Stimulated activated CD4-positive, alpha-beta T cell treated with anti-CD3 and anti-CD28 coated beads, Interleukin-12 subunit alpha, Interleukin-12 subunit beta, amount 100 ng/mL, for 24 hours (primary cell): ENCODE data around the gene TMEM117.

Experiments
- DNase-seq, 2 experiments: peaks; one replicate each; pipeline ENCODE4 v3.0.0-alpha.2; 2020; ENCODE audit warnings: low read depth in 2 of 2

Gene TMEM117

GRCh38 chr12:43835656-43836474 lies at the start of gene TMEM117:
Gene TMEM117 (plus strand): TSS chr12:43836081.
- peak; percentile 38 to 42 for DNase-seq

- DNase-seq, result no peak
Observed at GRCh38 chr12:43786899-43787693, 48.8 kb upstream of the TMEM117 start.

GRCh38 chr12:43789941-43790340 lies 45.9 kb upstream of the TMEM117 start:
- DNase-seq, result no peak

- DNase-seq, result no peak
Observed at GRCh38 chr12:43795716-43796280, 40.1 kb upstream of the TMEM117 start.

- DNase-seq, result no peak
Observed at GRCh38 chr12:43797561-43798217, 38.2 kb upstream of the TMEM117 start.

GRCh38 chr12:43805149-43805859 lies 30.6 kb upstream of the TMEM117 start:
- no peak for DNase-seq

GRCh38 chr12:43805860-43806736 lies 29.8 kb upstream of the TMEM117 start, which contains the start of gene TWF1:
Gene TWF1 (minus strand): TSS chr12:43806317. CDS start chr12:43806245, 72 bp downstream.
- DNase-seq, result peak; percentile 70 to 76

GRCh38 chr12:43806737-43807072 lies 29.2 kb upstream of the TMEM117 start:
- no peak for DNase-seq

GRCh38 chr12:43807386-43807785 lies 28.5 kb upstream of the TMEM117 start:
- no peak for DNase-seq

GRCh38 chr12:43812057-43812456 lies 23.8 kb upstream of the TMEM117 start:
- no peak for DNase-seq

- no peak for DNase-seq
Observed at GRCh38 chr12:43812926-43813325, 23.0 kb upstream of the TMEM117 start.

GRCh38 chr12:43815416-43815815 lies 20.5 kb upstream of the TMEM117 start:
- DNase-seq, result no peak

- DNase-seq, result no peak
Observed at GRCh38 chr12:43816168-43816567, 19.7 kb upstream of the TMEM117 start.

GRCh38 chr12:43824207-43824775 lies 11.6 kb upstream of the TMEM117 start:
- DNase-seq, result no peak

- DNase-seq, result no peak
Observed at GRCh38 chr12:43826681-43827080, 9.2 kb upstream of the TMEM117 start.

- no peak for DNase-seq
Observed at GRCh38 chr12:43827093-43827492, 8.8 kb upstream of the TMEM117 start.

GRCh38 chr12:43832463-43833168 lies 3.3 kb upstream of the TMEM117 start:
- no peak for DNase-seq

- DNase-seq, result no peak
Observed at GRCh38 chr12:43835264-43835655, 621 bp upstream of the TMEM117 start.

GRCh38 chr12:43836475-43836989 lies 651 bp downstream of the TMEM117 start:
- DNase-seq, result no peak
